Activated CD8-positive, alpha-beta memory T cell treated with anti-CD3 and anti-CD28 coated beads for 48 hours (primary cell): Measurements from ENCODE around the gene MYB.

ENCODE experiments used
- DNase-seq, 3 experiments: peaks; one replicate each; pipeline ENCODE4 v3.0.0-alpha.2; 2020; ENCODE audit warnings: low read depth in 2 of 3, low spot score in 2 of 3

Gene MYB

GRCh38 chr6:135219346-135219745 lies 38.2 kb downstream of the MYB start:
- DNase-seq, result no peak

GRCh38 chr6:135221042-135221441 lies 39.9 kb downstream of the MYB start:
- no peak for DNase-seq

GRCh38 chr6:135221505-135221904 lies 40.4 kb downstream of the MYB start:
- DNase-seq, result no peak

- no peak for DNase-seq
Measured at GRCh38 chr6:135222623-135223022, 41.5 kb downstream of the MYB start.

- no peak for DNase-seq
Measured at GRCh38 chr6:135224037-135224647, 43.0 kb downstream of the MYB start.

GRCh38 chr6:135225911-135226310 lies 44.8 kb downstream of the MYB start:
- DNase-seq, result no peak

- DNase-seq, result no peak
Measured at GRCh38 chr6:135226537-135226936, 45.4 kb downstream of the MYB start.

- no peak for DNase-seq
Measured at GRCh38 chr6:135227349-135227748, 46.2 kb downstream of the MYB start.

- DNase-seq, result no peak
Measured at GRCh38 chr6:135227758-135228157, 46.6 kb downstream of the MYB start.

GRCh38 chr6:135228486-135228885 lies 47.4 kb downstream of the MYB start:
- DNase-seq, result no peak

- no peak for DNase-seq
Measured at GRCh38 chr6:135229996-135230395, 48.9 kb downstream of the MYB start.

GRCh38 chr6:135230711-135231468 lies 49.8 kb downstream of the MYB start:
- no peak for DNase-seq

GRCh38 chr6:135231469-135231844 lies 50.3 kb downstream of the MYB start:
- no peak for DNase-seq

- no peak for DNase-seq
Measured at GRCh38 chr6:135233686-135234491, 52.8 kb downstream of the MYB start.

GRCh38 chr6:135234492-135234780 lies 53.3 kb downstream of the MYB start:
- no peak for DNase-seq

GRCh38 chr6:135235716-135236115 lies 54.6 kb downstream of the MYB start:
- DNase-seq, result no peak

GRCh38 chr6:135236319-135236718 lies 55.2 kb downstream of the MYB start:
- no peak for DNase-seq

- no peak for DNase-seq
Measured at GRCh38 chr6:135236732-135237131, 55.6 kb downstream of the MYB start.

- no peak for DNase-seq
Measured at GRCh38 chr6:135240711-135241110, 59.6 kb downstream of the MYB start.

GRCh38 chr6:135243871-135244796 lies 63.0 kb downstream of the MYB start:
- no peak for DNase-seq

- no peak for DNase-seq
Measured at GRCh38 chr6:135244805-135245204, 63.7 kb downstream of the MYB start.
